Measurements from ENCODE around the gene TBC1D3B. TPM values are rescaled to one million over a fixed set of nuclear protein-coding genes. Genes with fewer than 3 reads are reported as not detected.
"Not testable (repeated sequence)": the region's sequence is repeated elsewhere in the genome, so short reads cannot be mapped to it uniquely, and the experiment has no call there.

TBC1D3B gene
- 2.2 and 2.4 TPM in 2 replicates for total RNA-seq
- polyA plus RNA-seq (2012): 4.4 TPM

DNA sequence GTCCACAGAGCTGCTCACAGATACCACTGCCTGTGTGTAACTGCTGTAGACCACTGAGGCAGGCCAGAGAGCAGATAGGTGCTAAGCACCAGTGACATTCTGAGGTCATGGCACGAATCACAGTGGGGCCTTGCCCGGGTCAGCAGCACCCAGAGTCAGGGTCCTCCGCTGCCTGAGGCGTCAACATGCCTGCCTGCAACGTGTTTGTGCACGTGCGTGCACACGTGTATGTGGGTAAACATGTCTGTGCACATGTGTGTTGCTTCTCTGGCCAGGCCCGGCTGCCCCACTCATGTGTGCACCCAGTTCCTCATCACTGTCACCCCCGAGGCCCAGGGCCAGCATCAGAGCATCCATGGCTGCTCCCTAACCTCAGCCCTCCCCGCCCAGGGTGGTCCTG is at the start of gene TBC1D3B:
Gene TBC1D3B, minus strand, starts transcription at position 101 of the 400 bp plus-strand sequence. CDS start 1,586 bp downstream, outside the sequence.
- DNase-seq (ENCODE audit: low read depth): not testable (repeated sequence)

DNA sequence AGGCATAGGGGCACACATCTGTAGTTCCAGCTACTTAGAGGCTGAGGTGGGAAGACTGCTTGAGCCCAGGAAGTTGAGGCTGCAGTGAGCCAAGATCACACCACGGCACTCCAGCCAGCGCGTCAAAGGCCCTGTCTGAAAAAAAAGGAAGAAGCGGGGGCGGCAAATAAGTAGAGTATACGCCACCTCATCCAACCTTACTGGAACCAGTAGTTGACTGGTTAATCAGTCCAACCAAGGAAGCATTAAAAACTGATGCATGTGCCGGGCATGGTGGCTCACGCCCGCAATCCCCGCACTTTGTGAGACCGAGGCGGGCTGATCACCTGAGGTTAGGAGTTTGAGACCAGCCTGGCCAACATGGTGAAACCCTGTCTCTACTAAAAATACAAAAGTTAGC is 46.5 kb upstream of the TBC1D3B start:
- not testable (repeated sequence) for DNase-seq (ENCODE audit: low read depth)

DNA sequence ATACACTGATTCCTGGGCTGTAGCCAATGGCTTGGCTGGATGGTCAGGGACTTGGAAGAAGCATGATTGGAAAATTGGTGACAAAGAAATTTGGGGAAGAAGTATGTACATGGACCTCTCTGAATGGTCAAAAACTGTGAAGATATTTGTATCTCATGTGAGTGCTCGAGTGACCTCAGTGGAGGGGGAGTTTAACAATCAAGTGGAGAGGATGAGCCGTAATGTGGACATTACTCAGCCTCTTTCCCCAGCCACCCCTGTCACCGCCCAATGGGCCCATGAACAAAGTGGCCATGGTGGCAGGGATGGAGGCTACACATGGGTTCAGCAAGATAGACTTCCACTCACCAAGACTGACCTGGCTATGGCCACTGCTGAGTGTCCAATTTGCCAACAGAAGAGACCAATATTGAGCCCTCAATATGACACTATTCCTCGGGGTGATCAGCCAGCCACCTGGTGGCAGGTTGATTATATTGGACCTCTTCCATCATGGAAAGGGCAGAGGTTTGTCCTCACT is 45.2 kb upstream of the TBC1D3B start:
- DNase-seq (ENCODE audit: low read depth): not testable (repeated sequence)

DNA sequence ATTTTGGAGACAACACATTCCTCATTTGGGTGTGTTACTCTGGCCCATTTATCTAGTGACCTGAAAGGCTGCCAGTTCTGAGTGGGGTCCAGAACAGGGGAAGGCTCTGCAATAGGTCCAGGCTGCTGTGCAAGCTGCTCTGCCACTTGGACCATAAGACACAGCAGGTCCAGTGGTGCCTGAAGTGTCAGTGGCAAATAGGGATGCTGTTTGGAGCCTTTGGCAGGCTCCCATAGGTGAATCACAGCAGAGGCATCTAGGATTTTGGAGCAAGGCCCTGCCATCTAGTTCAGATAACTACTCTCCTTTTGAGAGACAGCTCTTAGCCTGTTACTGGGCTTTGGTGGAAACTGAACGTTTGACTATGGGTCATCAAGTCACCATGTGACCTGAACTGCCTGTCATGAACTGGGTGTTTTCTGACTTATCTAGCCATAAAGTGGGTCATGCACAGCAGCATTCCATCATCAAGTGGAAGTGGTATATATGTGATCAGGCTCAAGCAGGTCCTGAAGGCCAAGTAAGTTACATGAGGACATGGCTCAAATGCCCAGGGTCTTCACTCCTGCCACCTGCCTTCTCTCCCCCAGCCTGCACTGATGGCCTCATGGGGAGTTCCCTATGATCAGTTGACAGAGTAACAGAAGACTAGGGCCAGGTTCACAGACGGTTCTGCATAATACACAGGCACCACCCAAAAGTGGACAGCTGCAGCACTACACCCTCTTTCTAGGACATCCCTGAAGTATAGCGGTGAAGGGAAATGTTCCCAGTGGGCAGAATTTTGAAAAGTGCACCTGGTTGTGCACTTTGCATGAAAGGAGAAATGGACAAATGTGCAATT is 44.5 kb upstream of the TBC1D3B start:
- DNase-seq (ENCODE audit: low read depth): not testable (repeated sequence)

DNA sequence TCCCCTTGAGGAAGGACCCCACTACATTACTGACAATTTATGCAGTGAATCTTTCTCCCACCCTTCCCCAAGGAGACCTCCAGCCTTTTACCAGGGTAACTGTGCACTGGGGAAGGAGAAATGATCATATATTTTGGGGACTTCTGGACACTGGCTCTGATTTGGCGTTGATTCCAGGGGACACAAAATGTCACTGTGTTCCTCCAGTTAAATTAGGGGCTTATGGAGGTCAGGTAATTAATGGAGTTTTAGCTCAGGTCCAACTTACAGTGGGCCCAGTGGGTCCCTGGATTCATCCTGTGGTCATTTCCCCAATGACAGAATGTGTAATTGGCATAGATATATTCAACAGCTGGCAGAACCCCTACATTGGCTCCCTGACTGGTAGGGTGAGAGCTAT is 43.1 kb upstream of the TBC1D3B start:
- not testable (repeated sequence) for DNase-seq (ENCODE audit: low read depth)

DNA sequence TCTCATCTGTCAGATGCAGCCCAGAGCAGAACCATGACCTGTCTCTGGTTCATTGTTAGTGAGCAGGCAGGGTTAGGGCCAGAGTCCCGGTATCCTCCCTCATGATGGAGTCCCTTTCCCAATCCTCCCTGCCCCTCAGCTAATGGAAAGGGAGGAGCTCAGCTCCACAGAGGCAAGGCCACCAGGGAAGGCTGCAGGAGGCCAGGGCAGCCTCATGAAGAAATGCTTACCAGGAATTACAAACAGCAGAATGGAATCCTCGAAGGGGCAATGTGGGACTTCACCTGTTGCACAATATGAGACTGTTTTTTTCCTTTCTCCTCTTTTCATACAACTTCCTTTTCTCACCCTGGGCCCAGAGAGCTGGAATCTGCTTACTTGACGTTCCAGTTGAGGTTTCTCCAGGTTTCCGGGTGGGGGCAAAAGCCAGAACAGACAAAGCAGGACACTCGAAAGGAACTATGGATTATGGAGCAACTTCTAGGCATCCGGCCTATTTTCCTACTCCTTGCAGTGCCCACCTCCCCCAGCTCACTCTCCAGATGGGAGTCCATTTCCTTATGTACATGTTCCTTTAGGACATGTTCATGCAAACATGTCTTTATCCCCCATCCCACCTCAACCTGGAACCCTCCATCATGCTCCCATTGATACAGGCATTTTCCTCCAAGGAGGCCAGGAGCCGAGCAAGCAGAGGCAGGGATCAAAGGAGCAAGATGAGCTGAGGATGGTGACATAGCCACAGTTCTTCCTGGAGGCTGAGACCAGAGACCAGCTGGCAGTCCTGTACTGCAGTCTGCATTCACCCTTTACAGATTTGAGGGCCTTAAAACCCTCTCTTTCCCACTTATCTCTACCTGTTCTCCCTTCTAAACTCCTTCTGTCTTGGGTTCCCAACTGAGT is 39.2 kb upstream of the TBC1D3B start:
- not testable (repeated sequence) for DNase-seq (ENCODE audit: low read depth)

DNA sequence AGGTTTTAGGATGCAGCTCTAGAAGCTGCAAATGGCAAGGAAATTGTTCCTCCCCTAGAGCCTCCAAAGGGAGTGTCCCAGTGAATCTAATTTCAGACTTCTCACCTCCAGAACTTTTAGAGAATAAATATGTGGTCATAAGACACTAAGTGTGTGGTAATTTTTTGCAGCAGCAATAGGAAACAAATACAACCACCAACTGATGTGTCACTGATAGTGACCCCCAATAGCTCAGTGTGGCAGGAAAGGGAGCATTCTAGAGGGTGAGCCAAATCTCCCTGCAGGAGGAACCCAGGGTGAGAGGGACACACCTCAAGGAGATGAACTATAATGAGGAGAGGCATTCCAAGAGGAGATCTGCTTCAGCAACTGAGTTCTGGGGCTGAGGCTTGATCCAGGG is 38.5 kb upstream of the TBC1D3B start:
- DNase-seq (ENCODE audit: low read depth): no peak

DNA sequence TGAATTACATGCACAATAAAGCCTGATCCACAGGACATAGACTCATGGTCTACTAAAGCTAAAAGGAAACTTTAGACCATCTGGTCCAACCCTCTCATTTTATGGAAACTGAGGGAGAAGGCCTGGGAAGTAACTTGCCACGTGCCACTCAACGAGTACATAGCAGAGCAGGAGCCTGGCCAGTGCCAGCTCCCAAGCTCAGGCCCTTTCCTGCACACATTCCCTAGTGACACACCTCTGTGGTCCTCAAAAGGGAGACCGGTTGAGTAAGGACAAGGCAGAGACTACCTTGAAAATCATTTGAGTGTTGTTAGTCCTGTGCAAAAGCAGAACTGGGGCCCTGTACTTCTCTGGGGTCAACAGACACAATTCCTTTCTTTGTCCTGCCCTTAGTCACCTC is 37.3 kb upstream of the TBC1D3B start:
- no peak for DNase-seq (ENCODE audit: low read depth)

DNA sequence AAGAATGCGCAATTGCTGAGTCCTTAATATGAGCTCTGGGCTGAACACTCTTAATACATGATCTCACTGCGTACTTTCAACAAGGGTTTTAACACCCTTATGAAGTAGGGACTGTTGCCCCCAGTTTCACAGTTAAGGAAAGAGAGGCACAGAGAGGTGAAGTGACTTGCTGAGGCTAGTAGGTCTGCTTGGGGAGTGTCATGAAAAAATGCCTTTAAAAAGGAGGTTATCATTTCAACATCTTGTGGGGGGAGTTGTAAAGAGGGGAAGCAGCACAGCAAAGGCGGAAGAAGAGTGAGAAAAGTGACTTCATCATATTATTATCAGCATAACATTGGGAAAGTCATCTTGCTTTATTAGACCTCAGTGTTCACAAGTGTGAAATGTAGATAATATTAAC is 36.5 kb upstream of the TBC1D3B start:
- no peak for DNase-seq (ENCODE audit: low read depth)

DNA sequence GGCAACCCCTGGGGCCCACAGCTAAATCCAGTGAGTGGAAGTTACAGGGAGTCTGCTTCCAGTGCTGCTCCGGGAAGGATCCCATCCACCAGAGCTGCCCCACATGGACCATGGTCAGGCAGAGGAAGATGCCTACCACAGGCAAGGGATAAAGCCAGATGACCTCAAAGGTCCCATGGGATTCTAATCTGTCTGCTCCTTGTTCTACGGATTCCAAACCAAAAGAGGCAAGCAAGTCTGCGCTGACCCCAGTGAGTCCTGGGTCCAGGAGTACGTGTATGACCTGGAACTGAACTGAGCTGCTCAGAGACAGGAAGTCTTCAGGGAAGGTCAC is 35.8 kb upstream of the TBC1D3B start:
- no peak for DNase-seq (ENCODE audit: low read depth)

DNA sequence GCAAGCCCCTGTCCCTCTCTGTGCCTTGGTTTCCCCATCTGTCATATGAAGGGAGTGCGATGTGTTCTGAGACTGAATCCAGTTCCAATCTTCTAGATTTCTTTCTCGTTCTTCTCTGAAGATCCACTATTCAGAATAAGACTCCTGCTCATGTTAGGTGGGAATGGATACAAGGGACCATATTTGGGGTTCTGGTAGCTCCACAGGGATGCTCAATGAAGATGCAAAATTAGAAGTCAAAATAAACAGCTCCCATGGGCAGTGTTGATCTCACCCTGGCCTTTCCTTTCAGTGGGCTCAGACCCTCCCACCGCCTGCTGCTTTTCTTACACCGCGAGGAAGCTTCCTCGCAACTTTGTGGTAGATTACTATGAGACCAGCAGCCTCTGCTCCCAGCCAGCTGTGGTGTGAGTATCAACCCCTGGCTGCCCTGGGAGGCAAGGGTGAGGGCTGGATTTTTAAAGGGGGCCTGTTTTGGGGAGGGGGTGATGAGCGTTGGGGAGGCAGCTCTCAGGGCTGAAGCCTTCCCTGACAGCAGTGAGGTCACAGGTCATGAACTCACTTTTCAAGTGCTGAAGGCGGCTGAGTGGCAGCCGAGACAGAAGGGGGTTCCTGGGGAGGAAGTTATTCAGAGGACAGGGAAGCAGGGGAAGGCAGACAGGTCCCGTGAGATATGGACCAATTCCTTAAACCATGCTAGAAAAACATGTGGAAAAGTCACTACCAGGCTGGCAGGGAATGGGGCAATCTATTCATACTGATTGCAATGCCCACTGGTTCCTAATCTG is 35.2 kb upstream of the TBC1D3B start:
- not testable (repeated sequence) for DNase-seq (ENCODE audit: low read depth)

DNA sequence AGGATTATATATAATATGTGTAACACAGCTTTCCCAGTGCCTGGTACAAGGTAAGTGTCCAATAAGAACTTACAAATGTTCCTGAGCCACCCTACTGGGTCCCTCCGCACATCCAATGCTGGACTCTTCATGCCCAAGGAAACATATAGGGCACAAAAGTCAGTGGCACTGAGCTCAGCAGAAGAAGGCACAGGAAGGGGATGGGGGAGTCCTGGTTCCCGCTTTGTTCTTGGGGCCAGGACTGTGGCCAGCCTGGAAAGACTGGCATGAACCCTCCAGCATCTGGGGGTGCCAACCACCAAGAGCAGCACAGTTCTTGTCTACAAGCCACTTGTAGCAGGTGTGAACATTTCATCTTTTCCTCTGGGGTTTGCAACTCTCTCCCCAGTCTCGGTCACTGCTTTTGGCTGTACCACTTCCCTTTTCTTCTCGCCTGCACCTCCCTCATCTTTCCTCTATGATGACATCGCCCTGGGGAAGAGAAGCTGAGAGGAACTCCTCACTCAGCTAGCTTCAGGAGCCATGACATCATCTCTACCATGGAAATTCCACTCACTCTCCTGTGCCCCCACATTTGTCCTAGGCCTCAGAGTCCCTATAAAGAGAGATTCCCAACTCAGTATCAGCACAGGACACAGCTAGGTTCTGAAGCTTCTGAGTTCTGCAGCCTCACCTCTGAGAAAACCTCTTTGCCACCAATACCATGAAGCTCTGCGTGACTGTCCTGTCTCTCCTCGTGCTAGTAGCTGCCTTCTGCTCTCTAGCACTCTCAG is 34.2 kb upstream of the TBC1D3B start, which contains the start of gene CCL4L2:
Gene CCL4L2, plus strand, starts transcription at position 625 of the 773 bp plus-strand sequence.
- not testable (repeated sequence) for DNase-seq (ENCODE audit: low read depth)

DNA sequence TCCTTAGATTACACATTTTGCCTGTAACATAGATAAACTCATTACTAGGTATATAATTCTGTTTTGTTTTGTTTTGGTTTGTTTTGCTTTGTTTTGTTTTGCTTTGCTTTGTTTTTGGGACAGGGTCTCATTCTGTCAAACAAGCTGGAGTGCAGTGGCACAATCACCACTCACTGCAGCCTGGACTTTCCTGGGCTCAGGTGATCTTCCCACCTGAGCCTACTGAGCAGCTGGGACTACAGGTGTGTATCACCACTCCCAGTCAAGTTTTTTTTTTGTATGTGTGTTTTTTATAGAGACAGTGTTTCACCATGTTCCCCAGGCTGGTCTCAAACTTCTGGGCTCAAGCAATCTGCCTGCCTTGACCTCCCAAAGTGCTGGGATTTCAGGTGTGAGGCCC is 33.1 kb upstream of the TBC1D3B start:
- no peak for DNase-seq (ENCODE audit: low read depth)

DNA sequence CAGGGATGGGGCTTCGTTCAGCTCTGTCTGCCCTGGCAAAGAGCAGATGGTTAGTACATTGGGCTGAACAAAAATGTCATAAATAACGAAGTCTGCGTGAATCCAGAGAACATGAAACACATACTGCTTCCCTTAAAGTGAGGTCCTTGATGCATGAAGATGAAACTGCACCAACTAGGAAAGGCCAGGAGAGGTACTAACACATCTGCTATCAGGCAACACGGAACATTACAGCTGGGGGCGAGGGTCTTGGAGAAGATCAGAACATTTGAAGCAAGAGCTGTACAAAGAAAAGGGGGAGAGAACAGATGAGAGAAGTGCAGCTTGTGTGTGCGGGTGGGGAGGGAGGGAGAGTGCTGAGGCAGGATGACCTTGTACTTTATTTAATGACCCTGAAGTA is 30.9 kb upstream of the TBC1D3B start:
- not testable (repeated sequence) for DNase-seq (ENCODE audit: low read depth)

DNA sequence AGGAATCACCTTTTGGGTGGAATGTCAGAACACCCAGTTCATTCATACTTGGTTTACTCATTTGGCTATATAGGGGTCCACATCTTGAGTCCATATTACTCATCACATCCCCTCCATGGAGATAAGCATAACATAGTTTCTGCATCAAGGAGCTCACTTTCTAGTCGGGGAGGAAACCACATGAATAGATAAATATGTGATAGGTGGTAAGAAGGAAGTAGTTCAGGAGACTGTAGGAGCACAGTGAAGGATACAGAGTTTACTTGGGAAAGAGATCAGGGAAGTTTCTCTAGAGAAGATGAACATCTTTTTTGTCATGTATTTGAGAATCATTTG is 30.0 kb upstream of the TBC1D3B start:
- DNase-seq (ENCODE audit: low read depth): not testable (repeated sequence)

DNA sequence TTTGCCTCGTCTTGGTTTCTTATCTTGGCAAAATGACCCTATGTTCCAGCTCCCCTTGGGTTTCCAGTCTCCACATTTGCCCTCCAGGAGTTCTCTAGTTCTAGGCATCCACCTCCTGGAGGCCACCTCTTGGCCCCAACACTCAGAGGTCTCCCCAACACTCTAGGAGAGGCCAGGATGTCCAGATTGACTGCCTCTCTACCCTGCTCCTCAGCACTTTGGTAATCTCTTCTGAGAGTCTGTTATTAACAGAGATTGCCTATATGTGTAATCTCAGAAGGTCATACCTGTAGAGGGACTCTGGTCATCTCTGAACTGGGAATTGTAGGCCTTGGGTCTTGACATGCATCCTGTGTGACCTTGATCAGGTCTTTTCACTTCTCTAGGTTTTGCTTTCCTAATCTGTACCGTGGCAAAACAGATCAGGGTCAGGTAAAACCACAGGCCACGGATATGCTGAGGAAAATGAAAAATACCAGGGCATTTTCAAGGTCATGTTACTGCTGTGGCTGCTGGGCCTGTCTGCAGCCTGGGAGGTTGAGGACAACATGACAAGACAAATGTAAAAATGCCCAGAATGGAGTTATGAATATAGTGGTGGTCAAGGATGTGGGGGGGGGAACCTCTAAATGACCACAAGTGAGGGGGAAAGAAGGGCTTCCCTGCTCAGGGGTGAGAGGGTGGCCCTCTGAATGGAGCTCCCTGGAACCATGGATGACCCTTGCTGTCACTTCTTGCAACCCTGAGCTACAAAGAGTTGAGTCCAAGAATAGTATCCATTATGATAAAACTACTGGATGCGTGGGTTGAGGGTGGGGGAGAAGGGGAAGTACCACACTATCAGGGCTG is 29.4 kb upstream of the TBC1D3B start:
- no peak for DNase-seq (ENCODE audit: low read depth)

DNA sequence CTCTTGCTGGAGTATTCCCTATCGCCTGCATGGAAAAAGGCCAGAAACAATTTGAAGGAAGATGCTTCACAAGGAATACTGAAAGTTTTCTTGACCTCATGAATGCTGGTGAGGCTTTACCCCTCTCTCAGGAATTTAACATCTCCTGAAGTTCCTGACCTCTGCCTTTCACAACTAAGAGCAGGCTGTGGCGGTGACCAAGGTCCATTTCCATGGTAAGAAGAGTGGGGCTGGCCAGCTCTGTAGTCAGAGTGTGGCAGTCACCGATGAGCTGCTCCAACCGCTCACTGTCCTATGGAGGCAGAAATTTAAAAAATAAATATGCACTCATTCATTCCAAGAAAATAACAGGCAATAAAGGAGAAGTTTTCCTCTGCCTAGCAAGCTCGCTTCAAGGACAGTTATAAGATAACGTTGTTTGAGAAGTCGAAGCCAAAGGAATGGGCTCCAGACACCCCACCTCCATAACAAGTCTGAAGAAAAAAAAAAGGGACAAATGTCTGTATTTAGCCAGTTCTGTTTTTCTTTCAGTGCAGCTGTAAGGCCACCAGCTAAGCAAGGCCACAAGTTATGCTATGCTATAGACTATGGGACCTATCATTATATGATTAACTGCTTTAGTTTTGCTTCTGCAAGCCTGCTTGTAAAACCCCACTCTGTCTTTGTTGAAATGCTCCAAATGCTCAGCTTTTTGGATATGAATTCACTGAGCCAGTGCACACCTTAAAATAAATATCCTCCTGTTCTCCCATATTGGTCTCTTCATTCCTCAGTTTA is 28.5 kb upstream of the TBC1D3B start:
- DNase-seq (ENCODE audit: low read depth): no peak

DNA sequence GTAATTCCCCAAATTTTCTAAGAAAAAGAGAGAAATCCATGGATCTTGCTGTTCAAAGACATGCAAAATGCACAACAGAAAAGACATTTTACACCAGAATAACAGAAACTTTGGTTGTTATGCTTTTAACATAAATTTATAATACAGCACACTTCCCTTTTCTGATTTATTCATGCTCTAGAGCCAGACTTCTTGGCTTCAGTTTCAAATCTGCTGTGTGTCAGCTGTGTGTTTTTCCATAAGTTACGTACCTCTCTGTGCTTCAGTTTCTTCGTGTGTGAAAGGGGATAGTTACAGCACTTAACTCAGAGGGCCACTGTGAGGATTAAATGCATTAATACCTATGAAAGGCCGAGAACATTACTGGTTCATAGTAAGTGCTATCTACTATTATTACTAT is 26.9 kb upstream of the TBC1D3B start:
- no peak for DNase-seq (ENCODE audit: low read depth)

DNA sequence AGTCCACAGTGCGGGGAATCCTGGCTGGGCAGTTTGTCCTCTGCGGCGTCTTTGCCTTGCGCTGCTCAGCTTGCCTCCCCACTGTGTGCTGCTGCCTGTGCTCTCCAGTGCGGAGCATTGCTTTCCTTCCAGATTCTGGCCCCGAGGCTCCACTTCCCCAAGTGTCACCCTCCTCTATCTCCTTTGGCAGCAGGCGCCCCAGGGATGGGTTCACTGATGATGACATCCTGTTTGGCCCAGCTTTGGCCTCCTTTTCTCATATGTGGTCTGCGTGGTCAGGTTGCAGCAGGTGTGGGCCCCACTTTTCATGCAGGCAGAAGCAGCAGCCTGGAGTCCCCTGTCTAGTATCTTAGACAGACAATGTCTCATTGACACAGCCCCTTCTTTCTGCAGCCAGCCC is 25.1 kb upstream of the TBC1D3B start:
- not testable (repeated sequence) for DNase-seq (ENCODE audit: low read depth)
